GM12874 (cell line): ENCODE data around the gene ADAMTS13.

ENCODE experiments used
- CTCF ChIP-seq: IDR thresholded peaks from 2 replicates; pipeline ENCODE4 v1.5.1; 2011; ENCODE audit warnings: low read depth, mild to moderate bottlenecking, control low read depth, low read length, moderate library complexity; ENCODE audit not compliant: insufficient read depth

ADAMTS13 gene

GRCh38 chr9:133405508-133406438 is 16.4 kb upstream of the ADAMTS13 start:
- no peak for TF ChIP-seq CTCF

GRCh38 chr9:133406480-133407307 is 15.5 kb upstream of the ADAMTS13 start:
- TF ChIP-seq CTCF = peak; percentile 98

- TF ChIP-seq CTCF = no peak
Observed at GRCh38 chr9:133408042-133408441, 14.1 kb upstream of the ADAMTS13 start.

GRCh38 chr9:133415170-133415569 is 7.0 kb upstream of the ADAMTS13 start:
- no peak for TF ChIP-seq CTCF

GRCh38 chr9:133417541-133418461 is 4.4 kb upstream of the ADAMTS13 start, which contains the start of gene REXO4:
Gene REXO4 (minus strand): TSS chr9:133418010. CDS start chr9:133417844, 166 bp downstream.
- no peak for TF ChIP-seq CTCF

GRCh38 chr9:133419005-133419404 is 3.2 kb upstream of the ADAMTS13 start:
- no peak for TF ChIP-seq CTCF
